Fibroblast of lung (primary cell): Measurements from ENCODE around the gene PPP1R13B.

Experiments used
- CTCF ChIP-seq, 2 donors: IDR thresholded peaks in 1 of 2; conservative IDR thresholded peaks in 1 of 2; 1 replicate in 1 of 2; 2 replicates in 1 of 2; pipeline ENCODE4 v1.5.1; 2011 to 2012; ENCODE audit warnings: low read length in 2 of 2, control low read depth in 1 of 2, inconsistent platforms in 1 of 2, low read depth in 1 of 2, mild to moderate bottlenecking in 1 of 2
- EZH2 ChIP-seq: IDR thresholded peaks from 2 replicates; pipeline ENCODE4 v1.5.1; 2012; ENCODE audit warnings: low read length, control low read depth, mild to moderate bottlenecking; ENCODE audit errors: missing control alignments

GRCh38 chr14:103820382-103820781, 27.0 kb downstream of the PPP1R13B start:
- TF ChIP-seq EZH2 (no peak), CTCF (conservative IDR thresholded peaks at IDR 0.05 in 1 of 2, IDR thresholded peaks at IDR 0.05 in 1 of 2; ENCODE audit: low read depth in 1 of 2, low read length in 2 of 2) (no peak)
